Stimulated activated CD4-positive, alpha-beta T cell treated with anti-CD3 and anti-CD28 coated beads, Interleukin-4, amount 100 ng/mL, for 24 hours (primary cell): ENCODE data around the gene PHF11.
"Not testable (repeated sequence)": the region's sequence is repeated elsewhere in the genome, so short reads cannot be mapped to it uniquely, and the experiment has no call there.

Experiments
- DNase-seq: peaks from one replicate; pipeline ENCODE4 v3.0.0-alpha.2; 2020

PHF11 gene

DNA sequence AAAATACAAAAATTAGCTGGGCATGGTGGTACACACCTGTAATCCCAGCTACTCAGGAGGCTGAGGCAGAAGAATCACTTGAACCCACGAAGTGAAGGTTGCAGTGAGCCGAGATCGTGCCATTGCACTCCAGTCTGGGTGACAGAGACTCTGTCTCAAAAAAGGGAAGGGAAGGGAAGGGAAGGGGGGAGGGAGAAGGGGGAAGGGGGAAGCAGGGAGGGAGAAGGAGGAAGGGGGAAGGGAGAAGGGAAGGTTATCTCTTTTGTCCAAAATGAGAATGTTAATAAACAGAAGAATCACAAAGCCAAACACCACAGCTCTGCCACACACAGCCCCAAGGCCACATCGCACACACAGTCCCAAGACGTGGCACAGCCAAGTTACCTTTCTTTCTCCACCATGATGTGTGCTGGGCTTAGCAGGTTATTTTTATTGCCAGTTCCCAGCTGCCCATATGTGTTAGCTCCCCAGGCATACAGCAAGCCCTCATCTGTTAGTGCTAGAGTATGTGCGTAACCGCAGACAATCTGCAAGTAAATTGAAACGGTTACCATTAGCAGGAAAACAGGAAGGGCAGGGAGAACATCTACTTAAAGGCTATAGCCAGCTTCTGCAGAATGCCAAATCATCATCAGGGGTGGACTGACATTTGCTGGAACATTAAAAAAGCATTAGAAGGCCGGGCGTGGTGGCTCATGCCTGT is 55.3 kb downstream of the PHF11 start:
- no peak for DNase-seq

DNA sequence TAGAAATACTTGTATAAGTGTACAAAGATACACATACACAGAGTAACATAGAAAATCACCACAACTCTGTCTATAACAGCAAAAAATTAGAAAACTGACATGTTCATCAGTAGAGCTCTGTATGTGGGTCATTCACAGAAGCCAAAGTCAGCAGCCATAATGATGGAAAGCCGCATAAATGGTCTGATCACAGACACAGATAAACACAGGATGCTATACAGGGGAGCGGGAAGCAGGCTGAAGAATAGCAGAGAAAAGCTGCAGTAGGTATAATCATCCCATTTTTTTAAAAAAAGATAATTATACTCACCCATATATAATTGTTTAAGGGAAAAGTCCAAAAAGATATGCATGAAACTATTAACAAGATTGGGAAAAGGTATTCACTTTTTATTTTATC is 58.1 kb downstream of the PHF11 start:
- no peak for DNase-seq

DNA sequence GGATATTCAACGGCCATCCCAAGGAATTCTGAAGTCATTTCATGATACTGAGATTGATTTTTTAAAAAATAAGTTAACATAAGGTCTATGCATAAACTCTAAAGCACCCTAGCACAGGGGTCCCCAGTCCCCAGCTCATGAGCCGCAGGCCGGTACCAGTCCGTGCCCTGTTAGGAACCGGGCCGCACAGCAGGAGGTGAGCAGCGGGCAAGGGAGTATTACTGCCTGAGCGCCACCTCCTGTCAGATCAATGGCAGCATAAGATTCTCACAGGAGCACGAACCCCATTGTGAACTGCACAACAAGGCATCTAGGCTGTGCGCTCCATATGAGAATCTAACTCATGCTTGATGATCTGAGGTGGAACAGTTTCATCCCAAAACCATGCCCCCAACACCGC is 58.6 kb downstream of the PHF11 start:
- DNase-seq: no peak

DNA sequence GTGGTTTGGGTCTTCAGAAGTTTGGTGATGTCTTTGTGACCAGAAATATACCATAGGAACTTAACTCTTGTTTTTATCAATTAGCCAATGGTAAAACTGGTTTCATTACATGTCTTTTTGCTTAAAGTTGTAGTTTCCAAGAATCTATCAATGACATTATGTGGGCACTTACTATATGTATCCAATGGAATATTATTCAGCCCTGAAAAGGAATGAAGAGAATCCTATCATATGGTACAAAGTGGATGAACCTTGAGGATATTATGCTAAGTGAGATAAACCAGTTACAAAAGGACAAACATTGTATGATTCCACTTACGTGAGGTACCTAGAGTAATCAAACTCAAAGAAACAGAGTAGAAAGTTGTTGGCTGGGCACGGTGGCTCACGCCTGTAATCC is 63.3 kb downstream of the PHF11 start:
- no peak for DNase-seq

DNA sequence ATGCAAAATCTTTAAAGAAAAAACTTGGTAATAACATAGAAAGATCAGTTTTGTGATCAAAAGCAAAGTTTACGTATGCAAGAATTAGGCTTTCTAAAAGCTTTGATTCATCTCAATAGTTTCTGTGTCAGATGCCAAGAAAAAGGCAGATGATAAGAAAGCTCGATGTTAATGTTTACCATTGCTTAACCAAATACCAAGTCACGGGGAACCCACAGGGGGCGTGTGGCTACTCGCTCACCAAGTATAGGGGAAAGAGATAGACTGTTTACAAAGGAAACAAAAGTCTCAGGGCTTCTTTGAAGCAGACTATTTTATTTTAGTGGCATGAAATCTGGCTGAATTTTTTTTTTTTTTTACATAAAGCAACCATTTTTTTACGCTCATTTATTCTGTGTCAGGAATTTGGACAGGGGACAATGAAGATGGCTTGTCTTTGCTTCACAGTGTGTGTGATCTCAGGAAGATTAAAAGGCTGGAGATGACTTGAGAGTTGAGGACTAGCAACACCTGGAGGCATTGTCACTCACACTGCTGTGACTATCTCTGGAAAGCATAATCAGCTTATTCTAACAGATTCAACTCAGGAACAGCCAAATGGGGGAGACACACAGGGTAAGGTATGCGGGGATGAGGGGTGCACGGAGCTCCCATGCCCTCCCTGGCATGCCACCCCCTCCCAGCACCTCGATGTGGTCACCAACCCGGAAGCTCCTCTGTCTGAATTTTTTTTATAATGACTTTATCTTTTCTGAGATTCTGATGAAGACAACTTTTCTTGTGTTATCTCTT is 64.7 kb downstream of the PHF11 start:
- DNase-seq: no peak

DNA sequence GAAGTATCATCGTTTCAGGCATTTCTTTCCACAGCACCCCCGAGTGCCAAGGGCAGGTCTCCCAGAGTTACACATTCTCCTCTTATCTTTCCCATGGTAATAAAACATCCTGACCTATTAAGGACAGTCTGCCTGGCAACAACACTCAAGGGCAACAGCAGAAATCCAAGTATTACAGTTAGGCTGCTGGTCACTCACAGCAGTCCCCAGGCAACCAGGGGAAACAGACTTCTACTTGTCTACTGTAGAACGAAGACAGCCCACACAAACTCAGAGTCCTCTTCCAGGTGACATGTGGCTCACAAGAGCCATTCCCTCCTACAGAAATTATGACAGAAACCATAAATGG is 65.3 kb downstream of the PHF11 start:
- no peak for DNase-seq

DNA sequence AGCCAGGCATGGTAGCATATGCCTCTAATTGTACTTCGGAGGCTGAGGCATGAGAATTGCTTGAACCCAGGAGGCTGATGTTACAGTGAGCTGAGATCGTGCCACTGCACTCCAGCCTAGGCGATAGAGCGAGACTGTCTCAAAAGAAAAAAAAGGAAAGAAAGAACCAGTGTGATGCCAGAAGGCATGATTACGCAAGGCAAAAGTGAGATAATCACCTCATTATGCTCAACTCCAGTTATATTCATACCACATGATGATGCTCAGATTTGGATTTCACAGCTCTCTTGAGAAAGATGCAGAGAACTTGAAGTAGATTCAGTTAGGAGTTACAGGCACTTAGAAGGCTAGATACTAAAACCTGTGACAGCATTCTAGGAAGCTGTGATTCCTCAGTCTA is 67.8 kb downstream of the PHF11 start:
- no peak for DNase-seq

DNA sequence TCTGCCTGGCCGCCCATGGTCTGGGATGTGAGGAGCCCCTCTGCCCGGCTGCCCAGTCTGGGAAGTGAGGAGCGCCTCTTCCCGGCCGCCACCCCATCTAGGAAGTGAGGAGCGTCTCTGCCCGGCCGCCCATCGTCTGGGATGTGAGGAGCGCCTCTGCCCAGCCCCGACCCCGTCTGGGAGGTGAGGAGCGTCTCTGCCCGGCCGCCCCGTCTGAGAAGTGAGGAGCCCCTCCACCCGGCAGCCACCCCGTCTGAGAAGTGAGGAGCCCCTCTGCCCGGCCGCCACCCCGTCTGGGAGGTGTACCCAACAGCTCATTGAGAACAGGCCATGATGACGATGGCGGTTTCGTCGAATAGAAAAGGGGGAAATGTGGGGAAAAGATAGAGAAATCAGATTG is 69.7 kb downstream of the PHF11 start:
- not testable (repeated sequence) for DNase-seq

DNA sequence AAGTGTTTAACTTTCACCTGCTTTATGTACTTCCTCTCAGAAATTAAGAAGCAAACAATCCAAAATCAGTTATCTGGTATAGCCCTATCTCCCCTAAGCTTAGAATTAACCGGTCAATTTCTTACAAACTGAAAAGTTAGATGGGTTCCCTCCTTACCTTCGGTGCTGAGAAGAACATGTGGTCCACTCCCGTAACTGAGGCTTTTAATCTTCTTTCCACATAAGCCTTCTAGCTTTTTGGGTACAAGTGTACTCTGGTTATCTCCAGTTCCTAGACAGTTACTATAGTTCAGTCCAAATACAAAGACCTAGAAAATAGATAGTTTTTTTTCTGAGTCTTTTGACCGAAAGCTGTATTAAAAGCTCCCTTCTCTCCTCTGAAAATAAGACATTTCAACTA is 70.7 kb downstream of the PHF11 start:
- DNase-seq: no peak

DNA sequence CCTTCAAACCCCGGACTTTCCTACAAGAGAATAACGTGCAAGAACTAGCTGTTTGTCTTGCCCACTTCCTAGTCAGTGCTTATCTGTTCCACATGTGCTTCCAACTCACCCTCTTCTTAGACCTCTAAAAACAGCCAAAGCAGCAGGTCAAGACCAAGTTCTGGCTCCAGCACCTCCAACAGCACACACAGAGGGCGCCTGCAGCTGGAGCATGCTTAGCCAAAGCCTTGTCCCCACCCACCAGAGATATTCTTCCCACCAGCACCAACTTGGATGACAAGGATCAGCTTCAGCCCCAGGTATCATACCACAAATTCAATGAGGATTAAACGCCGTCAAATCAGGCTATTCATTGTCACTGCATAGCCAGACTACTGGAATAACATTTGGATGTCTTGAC is 71.7 kb downstream of the PHF11 start:
- DNase-seq: no peak

DNA sequence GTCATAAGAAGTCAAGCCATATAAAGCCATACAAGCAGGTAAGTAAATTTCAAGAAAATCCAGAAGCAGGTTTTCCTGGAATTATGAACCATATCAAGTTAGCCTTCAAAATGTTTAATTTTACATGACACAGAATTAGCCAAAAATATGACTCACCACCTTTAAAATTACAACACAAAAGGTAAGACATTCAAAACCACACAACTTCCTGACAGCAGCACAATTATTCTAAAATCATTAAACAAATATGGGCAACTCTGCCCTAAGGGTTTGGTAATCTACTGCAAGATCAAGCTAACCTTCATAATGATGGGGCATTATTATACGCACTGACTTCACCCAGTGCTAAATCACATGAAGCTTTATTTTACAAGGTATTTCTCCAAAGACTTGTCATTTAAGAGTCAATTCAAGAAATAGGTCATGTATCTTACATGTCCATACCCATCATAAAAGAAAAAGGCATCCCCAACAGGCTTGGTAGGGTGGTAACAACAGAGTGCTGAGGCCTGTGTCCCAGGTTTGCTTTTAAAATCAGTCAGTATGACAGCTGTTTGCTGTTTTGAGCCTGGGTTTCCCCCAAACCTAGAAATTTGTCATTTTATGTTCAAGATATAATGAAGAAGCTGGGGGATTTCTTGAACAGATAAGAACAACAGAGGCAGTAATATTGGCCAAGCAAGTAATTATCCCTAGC is 74.4 kb downstream of the PHF11 start:
- no peak for DNase-seq

DNA sequence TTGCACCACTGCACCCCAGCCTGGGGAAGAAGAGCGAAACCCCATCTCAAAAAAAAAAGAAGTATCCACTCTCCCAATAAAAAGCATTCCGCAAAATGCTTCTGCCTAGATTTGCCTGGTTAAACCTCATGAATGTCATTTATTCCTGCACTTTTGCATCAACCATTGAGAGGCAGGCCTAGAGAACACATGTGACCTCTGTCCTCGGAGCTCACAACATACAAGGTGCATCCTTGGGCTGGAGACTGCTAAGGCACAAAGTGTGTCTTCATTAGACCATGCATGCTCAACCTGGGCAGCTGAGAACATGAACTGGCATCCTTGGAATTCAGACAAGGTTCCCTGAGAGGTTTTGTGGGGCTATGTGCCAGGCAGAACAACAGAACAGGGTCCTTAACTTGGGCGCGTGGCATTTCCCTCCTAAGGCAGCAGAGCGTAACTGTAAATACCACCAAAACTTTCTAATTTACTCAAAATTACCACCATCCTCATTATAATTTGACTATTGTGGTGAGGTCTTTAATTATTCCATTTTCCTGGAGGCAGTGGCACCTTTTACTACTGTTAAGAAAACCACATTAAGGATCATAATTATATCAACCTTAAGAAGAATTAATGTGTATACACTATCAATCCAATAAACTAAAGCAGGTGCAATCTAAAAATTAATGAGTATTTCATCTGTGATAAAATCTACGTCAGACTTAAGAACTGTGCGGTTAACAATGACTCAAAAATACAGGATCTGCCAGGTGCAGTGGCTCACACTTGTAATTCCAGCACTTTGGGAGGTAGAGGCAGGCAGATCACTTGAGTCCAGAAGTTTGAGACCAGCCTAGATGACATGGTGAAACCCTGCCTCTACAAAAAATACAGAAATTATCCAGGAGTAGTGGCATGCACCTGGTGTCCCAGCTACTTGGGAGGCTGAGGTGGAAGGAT is 75.8 kb downstream of the PHF11 start:
- no peak for DNase-seq
